ENCODE results near the gene SLC35B1.

SLC35B1 gene

DNA sequence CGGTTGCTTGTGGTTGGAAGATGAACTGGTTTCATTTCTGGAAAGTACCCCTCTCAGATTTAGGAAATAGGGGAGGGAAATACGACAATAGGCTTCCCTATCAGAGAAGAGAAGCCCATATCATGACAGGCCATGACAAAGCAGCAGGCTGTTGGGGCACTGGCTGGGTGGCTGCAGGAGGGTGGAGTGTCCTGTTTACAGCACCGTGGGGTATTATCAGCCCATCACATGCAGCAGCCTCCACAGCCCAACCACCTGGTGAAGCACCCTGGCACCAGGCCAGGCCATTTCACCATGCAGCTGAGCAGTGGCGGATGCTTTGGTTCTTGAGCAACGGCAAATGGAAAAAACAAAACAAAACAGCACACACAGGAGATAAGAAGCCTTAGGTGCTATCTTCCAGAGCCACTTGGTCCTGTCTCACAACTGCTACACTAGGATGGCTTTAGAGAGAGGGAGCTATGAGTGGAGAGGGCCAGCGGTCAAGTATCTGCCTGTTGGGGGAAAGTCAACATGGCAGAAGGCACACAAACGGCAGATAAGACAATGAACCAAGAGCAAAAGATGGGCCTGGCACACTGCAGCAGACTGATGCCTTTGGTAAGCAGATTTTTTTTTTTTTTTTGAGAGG, 32.0 kb upstream of the SLC35B1 start:
- no peak for TF ChIP-seq EZH2 (IDR thresholded peaks at IDR 0.05; ENCODE audit: borderline replicate concordance, low read length)
- TF ChIP-seq, protein P1, sequence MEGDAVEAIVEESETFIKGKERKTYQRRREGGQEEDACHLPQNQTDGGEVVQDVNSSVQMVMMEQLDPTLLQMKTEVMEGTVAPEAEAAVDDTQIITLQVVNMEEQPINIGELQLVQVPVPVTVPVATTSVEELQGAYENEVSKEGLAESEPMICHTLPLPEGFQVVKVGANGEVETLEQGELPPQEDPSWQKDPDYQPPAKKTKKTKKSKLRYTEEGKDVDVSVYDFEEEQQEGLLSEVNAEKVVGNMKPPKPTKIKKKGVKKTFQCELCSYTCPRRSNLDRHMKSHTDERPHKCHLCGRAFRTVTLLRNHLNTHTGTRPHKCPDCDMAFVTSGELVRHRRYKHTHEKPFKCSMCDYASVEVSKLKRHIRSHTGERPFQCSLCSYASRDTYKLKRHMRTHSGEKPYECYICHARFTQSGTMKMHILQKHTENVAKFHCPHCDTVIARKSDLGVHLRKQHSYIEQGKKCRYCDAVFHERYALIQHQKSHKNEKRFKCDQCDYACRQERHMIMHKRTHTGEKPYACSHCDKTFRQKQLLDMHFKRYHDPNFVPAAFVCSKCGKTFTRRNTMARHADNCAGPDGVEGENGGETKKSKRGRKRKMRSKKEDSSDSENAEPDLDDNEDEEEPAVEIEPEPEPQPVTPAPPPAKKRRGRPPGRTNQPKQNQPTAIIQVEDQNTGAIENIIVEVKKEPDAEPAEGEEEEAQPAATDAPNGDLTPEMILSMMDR (IDR thresholded peaks at IDR 0.05; ENCODE audit: low read length): no peak
- Histone ChIP-seq H3K79me2 (ENCODE audit: insufficient read depth, low read length) (peaks cover 71% of the 10 kb centered on the region), H3K4me3 (ENCODE audit: low read depth, low read length, poor library complexity, severe bottlenecking) (peak overlapping the region; percentile 61)

DNA sequence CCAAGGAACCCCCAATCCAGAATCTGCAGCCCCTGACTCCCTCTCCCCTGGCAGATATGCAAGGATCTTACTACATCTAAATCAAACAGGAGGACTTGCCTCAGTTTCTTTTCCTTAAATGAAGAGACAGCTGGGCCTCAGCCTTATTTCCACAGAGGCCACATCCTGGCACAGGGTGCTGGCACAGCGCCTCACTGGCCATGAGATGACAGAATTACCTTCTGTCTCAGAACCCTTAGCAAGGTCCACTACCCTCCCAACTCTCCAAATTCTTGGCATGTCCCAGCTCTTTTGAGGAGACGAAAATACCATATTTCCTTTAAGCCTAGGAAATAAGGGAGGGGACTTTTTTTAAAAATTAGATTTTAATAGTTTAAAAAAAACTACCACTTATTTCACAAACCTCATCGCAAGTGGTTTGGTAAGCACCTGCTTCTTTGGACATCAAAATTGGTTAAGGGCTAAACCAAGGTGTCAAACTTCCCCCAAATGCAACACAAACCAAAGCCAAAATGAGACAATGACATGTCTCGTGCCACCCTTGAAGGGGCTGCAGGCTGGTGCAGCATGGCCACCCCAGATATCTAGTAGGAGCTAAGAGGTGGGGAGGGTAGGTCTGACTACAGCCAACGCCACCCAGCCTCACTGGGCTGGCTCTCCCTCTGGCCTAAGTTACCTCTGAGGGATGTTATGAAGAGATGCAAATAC, 30.8 kb upstream of the SLC35B1 start:
- no peak overlapping the region for H2AFZ ChIP-seq (ENCODE audit: low read length)
- peak overlapping the region; percentile 80 for H3K9ac ChIP-seq (ENCODE audit: low read length)
- peaks cover 65% of the 10 kb centered on the region for H3K79me2 ChIP-seq (ENCODE audit: insufficient read depth, low read length)
- H3K4me3 ChIP-seq (ENCODE audit: low read depth, low read length, poor library complexity, severe bottlenecking): peak overlapping the region; percentile 61
- 0 out of 2 replicates have a peak, but pooled peaks cover 6% of the 10 kb centered on the region for H3F3A ChIP-seq (ENCODE audit: insufficient read depth, low read length)
- H3K36me3 ChIP-seq (ENCODE audit: insufficient read depth, low read length): peaks cover 39% of the 10 kb centered on the region
- TF ChIP-seq, protein P1 (IDR thresholded peaks at IDR 0.05; ENCODE audit: low read length): no peak
- TF ChIP-seq EZH2 (IDR thresholded peaks at IDR 0.05; ENCODE audit: borderline replicate concordance, low read length): no peak
- H3K4me2 ChIP-seq (ENCODE audit: low read length): peak overlapping the region; percentile 97
- peaks cover 68% of the 10 kb centered on the region for H3K4me1 ChIP-seq (ENCODE audit: insufficient read depth, low read length, severe bottlenecking)
- H3K9me2 ChIP-seq (ENCODE audit: low read depth, low read length): no peaks in the 10 kb centered on the region
- no peaks in the 10 kb centered on the region for H3K9me3 ChIP-seq (ENCODE audit: low read length)
- peak overlapping the region; percentile 97 for H3K27ac ChIP-seq (ENCODE audit: low read depth, low read length, poor library complexity, severe bottlenecking)
- H3K27me3 ChIP-seq (ENCODE audit: insufficient read depth, low read length): no peaks in the 10 kb centered on the region
- no peaks in the 10 kb centered on the region for H4K20me1 ChIP-seq (ENCODE audit: insufficient read depth, low read length)

More for the DNA sequence above, 32.0 kb upstream of the SLC35B1 start:
- H3K4me1 ChIP-seq (ENCODE audit: insufficient read depth, low read length, severe bottlenecking): peaks cover 79% of the 10 kb centered on the region
- no peaks in the 10 kb centered on the region for H3K27me3 ChIP-seq (ENCODE audit: insufficient read depth, low read length)
- H3K9ac ChIP-seq (ENCODE audit: low read length): peak overlapping the region; percentile 80
- H3K4me2 ChIP-seq (ENCODE audit: low read length): peak overlapping the region; percentile 97
- H4K20me1 ChIP-seq (ENCODE audit: insufficient read depth, low read length): no peaks in the 10 kb centered on the region
- peak overlapping the region; percentile 97 for H3K27ac ChIP-seq (ENCODE audit: low read depth, low read length, poor library complexity, severe bottlenecking)
- H3K9me3 ChIP-seq (ENCODE audit: low read length): no peaks in the 10 kb centered on the region
- no peak overlapping the region for H2AFZ ChIP-seq (ENCODE audit: low read length)
- 0 out of 2 replicates have a peak, but pooled peaks cover 6% of the 10 kb centered on the region for H3F3A ChIP-seq (ENCODE audit: insufficient read depth, low read length)
- H3K9me2 ChIP-seq (ENCODE audit: low read depth, low read length): no peaks in the 10 kb centered on the region
- peaks cover 36% of the 10 kb centered on the region for H3K36me3 ChIP-seq (ENCODE audit: insufficient read depth, low read length)

DNA sequence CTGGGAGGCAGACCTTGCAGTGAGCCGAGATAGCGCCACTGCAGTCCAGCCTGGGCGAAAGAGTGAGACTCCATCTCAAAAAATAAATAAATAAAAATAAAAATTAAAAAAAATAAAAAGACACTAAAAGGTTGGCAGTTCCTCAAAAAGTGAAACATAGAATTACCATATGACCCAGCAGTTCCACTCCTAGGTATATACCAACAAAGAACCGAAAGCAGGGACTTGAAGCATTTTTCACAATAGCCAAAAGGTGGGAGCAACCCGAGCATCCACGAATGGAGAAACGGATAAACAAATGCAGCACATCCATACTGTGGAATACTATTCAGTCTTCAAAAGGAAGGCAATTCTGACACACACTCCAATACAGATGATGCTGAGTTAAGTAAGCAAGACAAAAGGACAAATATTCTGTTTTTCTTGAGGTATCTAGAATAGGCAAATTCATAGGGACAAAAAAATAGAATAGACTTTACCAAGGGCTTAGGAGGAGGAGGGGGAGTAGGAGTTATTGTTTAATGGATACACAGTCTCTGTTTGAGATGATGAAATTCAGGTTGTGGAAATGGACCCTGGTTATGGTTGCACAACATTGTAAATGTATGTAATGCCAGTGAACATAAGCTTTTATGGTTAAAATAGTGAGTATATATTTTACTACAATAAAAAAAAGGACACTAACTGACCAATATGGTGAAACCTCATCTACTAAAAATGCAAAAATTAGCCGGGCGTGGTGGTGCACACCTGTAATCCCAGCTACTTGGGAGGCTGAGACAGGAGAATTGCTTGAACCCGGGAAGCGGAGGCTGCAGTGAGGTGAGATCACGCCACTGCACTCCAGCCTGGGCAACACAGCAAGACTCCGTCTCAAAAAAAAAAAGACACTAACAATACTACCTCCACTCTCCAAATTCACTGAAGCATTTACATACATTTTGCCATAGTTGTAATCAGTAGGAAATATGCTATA, 27.0 kb upstream of the SLC35B1 start:
- H2AFZ ChIP-seq (ENCODE audit: low read length): no peak overlapping the region
- TF ChIP-seq EZH2 (IDR thresholded peaks at IDR 0.05; ENCODE audit: borderline replicate concordance, low read length): no peak
- TF ChIP-seq, protein P1 (IDR thresholded peaks at IDR 0.05; ENCODE audit: low read length): no peak
- H3K4me2 ChIP-seq (ENCODE audit: low read length): no peak overlapping the region
- peaks cover 63% of the 10 kb centered on the region for H3K79me2 ChIP-seq (ENCODE audit: insufficient read depth, low read length)
- no peak overlapping the region for H3K9ac ChIP-seq (ENCODE audit: low read length)
- 0 out of 2 replicates have a peak, but pooled peaks cover 6% of the 10 kb centered on the region for H3F3A ChIP-seq (ENCODE audit: insufficient read depth, low read length)
- H3K4me1 ChIP-seq (ENCODE audit: insufficient read depth, low read length, severe bottlenecking): peaks cover 32% of the 10 kb centered on the region
- no peaks in the 10 kb centered on the region for H3K9me2 ChIP-seq (ENCODE audit: low read depth, low read length)
- no peaks in the 10 kb centered on the region for H3K27me3 ChIP-seq (ENCODE audit: insufficient read depth, low read length)
- no peak overlapping the region for H3K27ac ChIP-seq (ENCODE audit: low read depth, low read length, poor library complexity, severe bottlenecking)
- no peaks in the 10 kb centered on the region for H4K20me1 ChIP-seq (ENCODE audit: insufficient read depth, low read length)
- peaks cover 72% of the 10 kb centered on the region for H3K36me3 ChIP-seq (ENCODE audit: insufficient read depth, low read length)
- H3K4me3 ChIP-seq (ENCODE audit: low read depth, low read length, poor library complexity, severe bottlenecking): no peak overlapping the region
- H3K9me3 ChIP-seq (ENCODE audit: low read length): no peaks in the 10 kb centered on the region
